HG03575 (cell line): ENCODE results near the gene KCNJ8.

Source experiments
- ATAC-seq: cut with Tn5 transposase; IDR thresholded peaks from one replicate; pipeline ENCODE4 v1.9.1; 2021; ENCODE audit not compliant: unreplicated experiment, insufficient number of reproducible peaks, low FRiP score; ENCODE audit errors: extremely low read depth

KCNJ8 gene

DNA sequence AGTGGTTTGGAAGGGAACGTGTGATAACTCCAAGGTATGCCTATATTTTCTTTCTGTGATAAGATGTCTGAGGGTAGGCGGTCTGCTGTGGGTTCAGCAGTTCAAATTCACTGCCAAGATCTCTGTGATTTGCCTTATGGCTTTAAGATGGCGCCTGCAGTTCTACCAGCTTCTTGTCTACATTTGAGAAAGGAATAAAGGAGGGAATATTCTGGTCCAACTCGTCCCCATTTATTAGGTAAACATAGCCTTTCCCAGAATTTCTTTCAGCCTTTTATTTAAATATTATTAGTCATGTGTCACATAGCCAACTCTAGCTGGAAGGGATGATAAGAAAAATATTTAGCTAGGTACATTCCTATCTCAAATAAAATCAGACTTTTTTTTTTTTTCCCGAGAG is 48.8 kb downstream of the KCNJ8 start:
- no peak for ATAC-seq

DNA sequence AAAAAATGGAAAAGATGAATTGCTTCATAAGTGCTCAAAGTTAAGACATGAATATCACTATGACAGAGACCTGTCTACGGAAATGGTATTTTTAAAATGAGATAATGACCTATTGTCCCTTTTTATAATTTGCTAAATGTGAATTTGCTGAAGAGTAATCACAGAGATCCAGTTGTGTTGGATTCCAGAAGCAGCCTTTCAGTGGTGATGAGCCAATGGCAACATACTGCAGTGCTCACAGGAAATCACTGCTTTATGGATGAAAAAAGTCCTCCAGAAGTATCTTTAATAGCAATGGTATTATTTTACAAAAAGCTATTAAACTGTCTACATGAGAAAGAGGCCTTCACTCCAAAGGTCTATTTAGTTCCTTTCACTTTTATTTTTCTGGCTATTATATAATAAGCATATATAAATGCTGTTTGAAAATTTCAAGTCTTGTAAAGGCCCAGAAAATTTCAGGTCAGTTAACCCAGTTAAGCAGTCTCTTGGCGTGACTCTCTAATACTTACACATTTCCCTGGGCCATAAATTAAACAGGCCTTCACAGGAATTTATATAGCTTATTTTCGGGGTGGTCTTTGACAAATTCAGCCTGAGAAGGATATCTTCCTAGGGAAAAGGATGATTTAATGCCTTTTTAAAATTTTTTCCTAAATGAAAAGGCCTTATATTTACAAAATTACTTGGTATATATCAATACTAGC is 55.4 kb downstream of the KCNJ8 start:
- ATAC-seq: no peak

DNA sequence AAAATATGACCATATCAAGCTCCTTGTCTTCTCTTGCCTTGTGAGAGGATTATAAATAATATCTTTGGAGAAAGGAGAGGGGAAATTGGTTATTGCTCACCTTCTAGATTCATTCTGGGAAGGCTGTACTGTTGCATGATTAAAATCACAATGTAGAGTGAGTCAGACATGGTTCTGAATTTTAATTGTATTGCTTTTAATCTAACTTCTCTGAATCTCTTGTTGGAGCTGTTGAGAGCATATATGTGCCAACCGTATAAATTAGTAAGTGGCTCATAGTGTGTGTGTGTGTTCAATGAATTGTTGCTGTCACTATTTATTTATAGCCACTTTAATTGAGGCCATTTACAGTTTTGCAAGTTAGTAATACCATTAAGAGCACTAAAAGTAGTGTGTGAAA is 56.1 kb downstream of the KCNJ8 start:
- no peak for ATAC-seq

DNA sequence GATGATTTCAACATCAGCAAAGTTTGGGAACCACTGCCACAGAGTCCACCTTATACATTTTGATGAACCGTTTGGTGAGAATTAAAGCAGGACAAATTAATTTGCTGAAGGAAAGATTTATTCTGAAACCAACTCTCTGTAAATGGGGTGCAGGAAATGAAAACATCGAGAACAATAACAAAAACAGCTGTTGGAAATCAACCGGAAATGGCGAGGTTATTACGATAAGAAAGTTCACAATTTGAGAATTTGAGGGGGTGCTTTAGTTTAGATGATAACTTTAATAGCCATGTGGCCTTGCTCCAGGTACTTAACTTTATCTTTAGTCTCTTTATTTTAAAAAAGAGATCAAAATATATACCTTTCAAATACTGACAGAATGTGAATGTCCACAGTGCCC is 56.7 kb downstream of the KCNJ8 start:
- ATAC-seq: no peak

DNA sequence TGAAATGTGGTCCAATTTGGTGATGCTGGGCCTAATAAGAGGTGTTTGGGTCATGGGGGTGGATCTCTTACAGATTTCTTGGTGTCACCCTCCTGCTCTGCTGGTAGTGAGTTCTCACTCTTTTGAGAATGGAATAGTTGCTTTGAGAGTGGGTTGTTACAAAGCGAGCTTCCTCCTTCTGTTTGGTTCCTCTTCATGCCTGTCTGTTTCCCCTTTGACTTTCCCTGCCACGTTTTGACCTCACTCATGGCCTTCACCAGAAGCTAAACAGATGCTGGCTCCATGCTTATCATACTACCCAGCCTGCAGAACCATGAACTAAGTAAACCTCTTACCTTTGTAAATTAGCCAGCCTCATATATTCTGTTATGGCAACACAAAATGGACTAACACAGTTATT is 59.1 kb downstream of the KCNJ8 start:
- ATAC-seq: no peak
